Coronary artery (tissue), 2 donors: Measurements from ENCODE around the gene ADAP2.

Experiments
- DNase-seq: peaks from one replicate; pipeline ENCODE4 v3.0.0-alpha.2; 2017; ENCODE audit warnings: low spot score
- H3K27ac ChIP-seq, 2 donors: fragments of 200-600 bp; sonication (generic); one replicate each; pipeline ENCODE4 v1.5.1; 2016 to 2019
- H3K4me3 ChIP-seq: fragments of 200-600 bp; sonication (generic); 2 replicates; pipeline ENCODE4 v1.5.1; 2016; ENCODE audit warnings: mild to moderate bottlenecking, moderate library complexity
- CTCF ChIP-seq: fragments of 200-600 bp; sonication (generic); IDR thresholded peaks from one replicate; pipeline ENCODE4 v1.5.1; 2019; ENCODE audit warnings: antibody characterized with exemption

The ADAP2 gene

GRCh38 chr17:31008374-31009041 is 86.8 kb downstream of the ADAP2 start:
- TF ChIP-seq CTCF = no peak
- Histone ChIP-seq H3K4me3 (peak overlapping the region; percentile 84), H3K27ac (peak overlapping the region; percentile 71 to 93)
- peak; percentile 79 for DNase-seq
